GM18867 (cell line): ENCODE measurements around the gene TCEA2.
"Not testable (repeated sequence)": the region's sequence is repeated elsewhere in the genome, so short reads cannot be mapped to it uniquely, and the experiment has no call there.

Experiments
- ATAC-seq: cut with Tn5 transposase; IDR thresholded peaks from one replicate; pipeline ENCODE4 v1.9.1; 2021; ENCODE audit warnings: mild to moderate bottlenecking, moderate library complexity; ENCODE audit not compliant: unreplicated experiment

Gene TCEA2

GRCh38 chr20:64105846-64106434 lies 42.9 kb downstream of the TCEA2 start:
- no peak for ATAC-seq

GRCh38 chr20:64106435-64106961 lies 43.5 kb downstream of the TCEA2 start:
- ATAC-seq: no peak

- ATAC-seq: no peak
Measured at GRCh38 chr20:64106981-64107735, 44.2 kb downstream of the TCEA2 start, which contains the start of gene NPBWR2. NPBWR2 (minus strand) TSS chr20:64107565; CDS start chr20:64106831, 734 bp downstream.

- no peak for ATAC-seq
Measured at GRCh38 chr20:64107736-64108457, 44.9 kb downstream of the TCEA2 start.

- no peak for ATAC-seq
Measured at GRCh38 chr20:64108731-64109681, 46.0 kb downstream of the TCEA2 start.

GRCh38 chr20:64109831-64110391 lies 46.9 kb downstream of the TCEA2 start:
- no peak for ATAC-seq

GRCh38 chr20:64110411-64111068 lies 47.5 kb downstream of the TCEA2 start:
- ATAC-seq: no peak

- ATAC-seq: no peak
Measured at GRCh38 chr20:64111841-64112641, 49.0 kb downstream of the TCEA2 start.

- ATAC-seq: no peak
Measured at GRCh38 chr20:64112691-64113443, 49.9 kb downstream of the TCEA2 start.

- ATAC-seq: no peak
Measured at GRCh38 chr20:64113444-64113775, 50.4 kb downstream of the TCEA2 start.

- no peak for ATAC-seq
Measured at GRCh38 chr20:64113796-64114355, 50.9 kb downstream of the TCEA2 start.

- no peak for ATAC-seq
Measured at GRCh38 chr20:64114356-64114971, 51.5 kb downstream of the TCEA2 start.

- no peak for ATAC-seq
Measured at GRCh38 chr20:64115171-64115911, 52.3 kb downstream of the TCEA2 start.

- no peak for ATAC-seq
Measured at GRCh38 chr20:64116016-64116415, 53.0 kb downstream of the TCEA2 start.

GRCh38 chr20:64116541-64117431 lies 53.8 kb downstream of the TCEA2 start:
- no peak for ATAC-seq

- not testable (repeated sequence) for ATAC-seq
Measured at GRCh38 chr20:64117432-64117777, 54.4 kb downstream of the TCEA2 start.
